Epidermal melanocyte (primary cell): ENCODE results near the gene EEF2.
A peak's percentile ranks its signal among the peaks of the same experiment; 100 is the strongest.

Source experiments
- DNase-seq: peaks from one replicate; pipeline ENCODE4 v3.0.0; 2011; ENCODE audit warnings: low spot score; ENCODE audit not compliant: insufficient read length

EEF2 gene

GRCh38 chr19:3984908-3985642 is at the start of gene EEF2:
EEF2 (minus strand) TSS chr19:3985463; CDS start chr19:3985380, 83 bp downstream.
- DNase-seq, result peak; percentile 98

GRCh38 chr19:4034048-4035017 is 49.1 kb upstream of the EEF2 start:
- no peak for DNase-seq

DNA sequence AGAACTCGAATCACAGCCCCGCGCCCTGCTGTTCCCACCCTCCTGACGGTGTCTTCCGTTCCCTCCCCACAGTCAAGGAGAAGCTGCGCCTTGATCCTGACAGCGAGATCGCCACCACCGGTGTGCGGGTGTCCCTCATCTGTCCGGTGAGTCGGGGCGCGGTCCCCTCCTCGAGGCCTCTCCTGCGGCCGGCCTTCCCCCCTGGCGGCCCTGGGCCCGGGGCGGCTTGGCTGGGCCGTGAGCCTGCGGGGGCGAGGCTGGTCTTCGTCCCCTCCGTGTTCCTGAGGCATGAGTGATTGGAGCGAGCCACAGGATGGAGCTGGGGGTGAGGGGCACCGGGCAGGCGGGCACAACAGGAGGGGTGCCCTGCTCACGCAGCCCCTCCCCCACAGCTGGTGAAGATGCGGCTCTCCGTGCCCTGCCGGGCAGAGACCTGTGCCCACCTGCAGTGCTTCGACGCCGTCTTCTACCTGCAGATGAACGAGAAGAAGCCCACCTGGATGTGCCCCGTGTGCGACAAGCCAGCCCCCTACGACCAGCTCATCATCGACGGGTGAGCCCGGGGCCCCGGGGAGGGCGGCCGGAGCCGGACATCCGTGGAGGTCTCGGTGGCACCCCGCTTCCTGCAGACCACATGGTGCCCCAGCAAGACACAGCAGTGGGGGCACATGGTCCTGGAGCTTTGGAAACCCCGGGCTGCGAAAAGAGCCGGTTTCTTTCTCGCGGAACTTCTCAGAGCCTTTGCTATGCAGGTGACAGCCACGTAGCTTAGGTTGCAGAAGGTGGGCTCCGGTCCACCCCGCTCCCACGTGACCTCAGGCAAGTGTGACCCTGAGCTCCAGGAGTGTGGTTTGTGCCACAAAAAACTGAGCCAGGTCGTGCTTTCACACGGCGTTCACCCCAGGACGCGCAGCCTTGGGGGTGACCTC is 48.0 kb upstream of the EEF2 start:
- DNase-seq, result no peak

- DNase-seq, result no peak
Measured at GRCh38 chr19:4032436-4032835, 47.2 kb upstream of the EEF2 start.

DNA sequence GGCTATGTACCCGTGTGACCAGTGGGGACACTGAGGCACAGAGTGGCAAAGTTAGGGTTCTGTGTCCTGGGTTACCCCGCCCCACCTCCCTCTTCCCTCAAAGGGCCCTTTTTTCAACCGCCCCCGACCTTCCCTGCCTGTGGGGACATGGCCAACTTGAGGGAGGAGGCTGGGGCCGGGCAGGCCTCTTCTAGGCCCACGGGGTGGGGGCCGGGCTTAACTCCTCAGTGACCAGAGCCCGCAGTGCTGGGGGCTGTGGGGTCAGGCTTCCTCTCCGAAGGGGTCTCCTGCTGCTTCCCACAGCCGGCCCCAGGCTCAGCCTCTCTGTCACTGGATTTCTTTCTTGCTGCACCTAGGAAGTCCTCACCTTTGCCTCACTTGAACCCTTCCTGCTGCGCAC is 46.2 kb upstream of the EEF2 start:
- no peak for DNase-seq

GRCh38 chr19:4030981-4031380 is 45.7 kb upstream of the EEF2 start:
- DNase-seq, result no peak

DNA sequence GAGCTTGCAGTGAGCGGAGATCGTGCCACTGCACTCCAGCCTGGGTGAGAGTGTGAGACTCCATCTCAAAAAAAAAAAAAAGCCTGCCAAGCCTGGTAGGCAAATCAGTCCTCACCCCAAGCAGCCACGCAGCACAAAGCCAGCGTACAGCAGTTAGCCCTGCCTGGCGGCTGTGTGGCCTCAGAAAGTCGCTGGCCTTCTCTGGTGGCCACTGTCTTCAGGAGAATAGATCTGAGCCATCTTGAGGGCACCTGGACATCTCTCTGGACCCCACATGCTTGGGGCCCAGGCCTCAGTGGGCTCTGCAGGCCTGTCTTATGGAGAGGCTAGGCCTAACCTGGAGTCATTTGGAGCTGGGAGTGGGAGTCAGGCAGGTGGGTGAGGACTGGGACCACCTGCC is 45.3 kb upstream of the EEF2 start:
- DNase-seq, result no peak

- no peak for DNase-seq
Measured at GRCh38 chr19:4029247-4029614, 44.0 kb upstream of the EEF2 start.

DNA sequence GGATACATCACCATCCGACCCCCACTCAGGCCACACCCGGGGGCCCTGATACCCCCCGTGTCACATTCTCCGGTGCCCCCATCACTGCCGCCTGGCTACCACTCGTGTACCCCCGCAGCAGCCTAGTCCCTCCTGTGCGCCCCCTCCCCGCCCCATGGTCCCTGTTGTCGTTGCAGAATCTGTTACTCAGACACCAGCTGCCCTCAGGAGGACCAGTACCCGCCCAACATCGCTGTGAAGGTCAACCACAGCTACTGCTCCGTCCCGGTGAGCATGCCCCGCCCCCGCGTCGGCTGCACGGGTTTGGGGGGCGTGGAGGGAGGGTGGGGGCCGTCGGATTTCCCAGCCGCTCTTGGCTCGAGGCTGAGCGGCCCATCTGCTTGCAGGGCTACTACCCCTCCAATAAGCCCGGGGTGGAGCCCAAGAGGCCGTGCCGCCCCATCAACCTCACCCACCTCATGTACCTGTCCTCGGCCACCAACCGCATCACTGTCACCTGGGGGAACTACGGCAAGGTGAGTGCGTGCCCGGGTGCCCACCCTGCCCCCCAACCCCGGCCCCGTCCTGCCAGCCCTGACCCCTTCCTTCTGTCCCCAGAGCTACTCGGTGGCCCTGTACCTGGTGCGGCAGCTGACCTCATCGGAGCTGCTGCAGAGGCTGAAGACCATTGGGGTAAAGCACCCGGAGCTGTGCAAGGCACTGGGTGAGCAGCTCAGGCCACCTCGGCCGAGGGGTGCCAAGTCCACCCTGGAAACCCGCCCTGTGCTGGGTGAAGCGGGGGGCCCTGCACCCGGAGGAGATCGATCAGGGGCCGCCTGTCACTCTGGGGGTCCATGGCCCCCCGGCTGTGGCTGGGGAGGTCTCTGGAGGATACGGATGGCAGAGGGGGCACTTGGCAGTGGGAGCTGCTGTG is 43.3 kb upstream of the EEF2 start:
- no peak for DNase-seq

- DNase-seq, result no peak
Measured at GRCh38 chr19:4027146-4027545, 41.9 kb upstream of the EEF2 start.

DNA sequence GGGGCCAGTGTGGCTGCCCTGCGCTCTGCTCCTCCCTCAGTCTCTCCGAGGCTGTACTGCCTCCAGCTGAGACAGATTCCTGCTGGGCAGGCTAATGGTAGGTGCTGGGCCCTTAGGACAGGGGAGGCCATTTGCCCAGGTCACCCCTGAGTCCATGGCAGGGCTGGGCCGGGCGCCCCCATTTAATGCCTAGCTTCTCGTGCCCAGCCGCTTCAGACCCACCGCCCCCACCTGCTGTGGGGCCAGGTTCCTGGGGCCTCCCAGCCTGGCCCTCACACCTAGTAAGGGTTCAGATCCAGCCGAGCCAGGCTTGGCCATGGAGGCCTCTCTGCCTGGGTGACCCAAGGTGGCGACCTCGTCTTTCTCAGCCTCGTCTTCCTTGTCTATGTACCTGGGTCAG is 40.1 kb upstream of the EEF2 start:
- no peak for DNase-seq

GRCh38 chr19:4023600-4024398 is 38.5 kb upstream of the EEF2 start:
- no peak for DNase-seq

DNA sequence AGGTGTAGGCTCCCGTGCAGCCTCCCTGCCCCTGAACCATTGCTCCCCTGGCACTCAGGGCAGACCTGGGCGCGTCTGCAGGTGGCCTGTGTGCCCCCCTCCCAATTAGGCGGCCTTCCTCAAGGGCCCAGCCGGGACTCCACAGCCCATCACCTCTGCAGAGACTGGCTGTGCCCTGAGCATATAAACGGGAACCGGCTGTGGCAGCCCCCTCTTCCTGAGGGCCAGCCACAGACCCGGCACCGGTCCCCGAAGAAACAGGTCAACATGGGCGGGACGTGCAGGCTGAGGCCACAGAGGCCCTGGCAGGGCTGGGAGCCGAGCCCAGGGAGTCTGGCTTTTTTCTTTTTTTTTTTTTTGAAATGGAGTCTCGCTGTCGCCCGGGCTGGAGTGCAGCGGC is 34.3 kb upstream of the EEF2 start:
- DNase-seq, result no peak

GRCh38 chr19:4018775-4019504 is 33.7 kb upstream of the EEF2 start:
- no peak for DNase-seq

- DNase-seq, result no peak
Measured at GRCh38 chr19:4018140-4018613, 32.9 kb upstream of the EEF2 start.

GRCh38 chr19:4016903-4017638 is 31.8 kb upstream of the EEF2 start:
- peak; percentile 5 for DNase-seq

- peak; percentile 22 for DNase-seq
Measured at GRCh38 chr19:4016486-4016885, 31.2 kb upstream of the EEF2 start.
